NCI-H524 treated with DMSO at 0.1 percent for 48 hours (cell line): ENCODE data around the gene TADA2B.

Experiments used
- DNase-seq: peaks from one replicate; lab custom pipeline; 2025; lab: John Stamatoyannopoulos, UW

TADA2B gene

DNA sequence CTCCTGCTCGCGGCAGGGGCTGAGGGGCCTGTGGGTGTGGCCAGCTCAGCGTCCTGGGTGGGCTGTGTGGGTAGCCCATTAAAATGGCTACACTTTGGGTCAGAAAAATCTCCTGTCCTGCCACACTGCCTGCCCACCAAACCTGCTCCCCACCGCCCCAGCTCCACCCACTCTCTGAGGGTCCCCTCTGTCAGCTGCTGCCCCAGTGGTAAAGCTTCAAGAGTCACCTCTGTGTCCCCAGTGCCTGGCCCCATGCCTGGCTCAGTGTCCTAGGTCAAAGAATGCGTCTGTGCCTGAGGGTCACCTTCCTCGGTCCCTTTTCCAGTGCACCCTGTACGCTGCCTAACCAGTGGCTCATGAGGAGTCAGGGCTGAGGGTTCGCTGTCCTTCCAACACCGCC, 24.9 kb upstream of the TADA2B start:
- DNase-seq, result no peak

DNA sequence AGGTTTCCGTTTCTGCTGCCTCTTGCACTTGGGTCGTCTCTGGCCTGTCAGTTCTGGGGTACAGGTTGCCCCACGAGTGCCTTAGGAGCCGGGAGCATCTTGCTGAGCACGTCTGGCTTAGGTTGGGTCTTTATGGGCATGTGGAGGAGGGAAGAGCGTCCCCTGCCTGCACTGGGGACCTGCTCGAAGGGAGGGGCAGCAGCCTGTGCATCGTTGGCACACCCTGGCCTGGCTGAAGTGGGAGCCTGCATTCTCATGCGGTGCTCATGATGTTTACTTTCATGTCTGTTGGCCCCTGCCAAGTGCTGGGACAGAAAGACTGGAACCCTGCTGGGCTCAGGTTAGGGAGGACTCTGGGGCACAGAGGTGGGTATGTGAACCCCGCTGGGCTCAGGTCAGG, 23.8 kb upstream of the TADA2B start:
- DNase-seq, result no peak

DNA sequence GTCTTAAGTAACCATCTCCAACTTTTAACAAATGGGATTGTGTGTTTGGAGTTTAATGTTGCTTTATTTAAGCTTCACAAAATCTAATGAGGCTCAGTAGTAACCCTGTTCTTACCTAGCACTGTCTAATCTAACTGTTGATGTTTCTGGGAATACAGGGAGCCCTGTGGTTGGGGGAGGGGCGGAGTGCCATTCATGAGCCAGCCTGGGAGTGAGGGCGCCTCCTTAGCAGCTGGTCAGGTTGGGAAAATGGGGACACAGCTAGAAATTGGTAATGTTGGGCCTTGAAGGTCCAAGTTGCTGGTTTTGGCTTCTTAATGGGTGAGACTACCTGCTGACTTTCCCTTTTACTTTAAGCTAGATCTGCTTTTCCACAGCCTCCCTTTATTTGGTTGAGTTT, 22.9 kb upstream of the TADA2B start:
- DNase-seq, result no peak

DNA sequence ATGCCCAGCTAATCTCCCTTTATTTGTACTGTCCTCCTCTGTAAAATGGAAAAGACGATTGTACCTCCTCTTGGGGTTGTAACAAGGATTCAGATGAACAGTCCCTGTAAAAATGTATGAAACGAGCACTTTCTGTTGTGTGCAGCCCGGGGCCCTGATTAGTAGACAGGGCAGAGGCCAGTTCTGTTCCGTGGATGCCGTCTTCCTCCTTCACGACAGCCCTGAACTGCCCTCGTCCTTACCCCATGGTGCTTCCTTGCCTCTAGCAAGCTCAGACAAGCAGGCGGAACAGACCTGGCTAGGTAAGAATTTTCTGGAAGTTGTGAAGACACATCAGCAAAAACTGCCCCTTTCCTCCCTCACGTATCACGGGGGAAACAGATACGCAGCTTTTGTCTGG, 22.3 kb upstream of the TADA2B start:
- no peak for DNase-seq

DNA sequence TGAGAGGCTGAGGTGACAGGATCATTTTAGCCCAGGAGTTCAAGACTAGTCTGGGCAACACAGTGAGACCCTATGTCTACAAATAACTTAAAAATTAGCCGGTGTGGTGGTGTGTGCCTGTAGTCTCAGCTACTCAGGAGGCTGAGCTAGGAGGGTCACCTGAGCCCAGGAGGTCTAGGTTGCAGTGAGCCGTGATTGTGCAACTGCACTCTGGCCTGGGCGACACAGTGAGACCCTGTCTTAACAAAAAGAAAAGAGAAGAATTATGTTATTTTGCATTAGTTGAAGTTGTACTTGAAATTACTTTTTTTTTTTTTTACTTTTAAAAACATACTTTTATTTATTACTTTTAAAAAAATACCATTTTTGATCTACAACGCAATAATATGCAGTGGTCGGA, 21.8 kb upstream of the TADA2B start:
- DNase-seq, result no peak

DNA sequence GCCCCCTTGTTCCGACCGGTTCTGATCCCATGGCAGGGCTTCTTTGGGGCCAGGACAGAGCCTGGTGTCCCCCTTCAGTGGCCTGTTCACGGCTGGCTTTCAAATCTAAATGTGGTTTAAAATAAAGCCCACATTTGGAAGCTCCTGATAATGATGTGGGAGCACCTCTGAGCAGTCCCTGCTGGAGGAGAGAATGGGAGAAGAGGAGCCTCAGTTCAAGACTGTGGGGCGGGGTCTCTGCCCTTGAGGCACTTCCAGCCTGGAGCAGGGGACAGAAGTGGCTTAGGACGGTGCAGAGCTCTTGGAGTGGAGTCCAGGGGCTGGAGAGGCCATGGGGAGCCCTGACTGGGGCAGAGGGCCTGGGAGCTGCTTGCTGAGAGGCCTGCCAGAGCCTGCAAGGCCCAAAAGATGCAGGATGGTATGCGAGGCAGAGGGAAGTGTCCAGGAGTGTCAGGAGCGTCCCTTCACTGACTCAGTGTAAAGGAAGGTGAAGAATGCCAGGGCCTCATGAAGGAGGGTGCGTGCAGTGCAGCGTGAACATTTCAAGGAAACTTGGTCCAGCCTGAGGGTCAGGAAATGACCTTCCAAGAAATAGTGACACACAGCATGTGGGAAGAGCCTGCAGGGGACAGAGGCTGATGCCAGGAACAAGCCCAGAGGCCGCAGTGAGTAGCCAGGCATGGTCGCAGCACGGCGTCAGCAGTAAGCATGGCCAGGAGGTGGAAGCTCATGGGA, 21.1 kb upstream of the TADA2B start:
- DNase-seq, result no peak

DNA sequence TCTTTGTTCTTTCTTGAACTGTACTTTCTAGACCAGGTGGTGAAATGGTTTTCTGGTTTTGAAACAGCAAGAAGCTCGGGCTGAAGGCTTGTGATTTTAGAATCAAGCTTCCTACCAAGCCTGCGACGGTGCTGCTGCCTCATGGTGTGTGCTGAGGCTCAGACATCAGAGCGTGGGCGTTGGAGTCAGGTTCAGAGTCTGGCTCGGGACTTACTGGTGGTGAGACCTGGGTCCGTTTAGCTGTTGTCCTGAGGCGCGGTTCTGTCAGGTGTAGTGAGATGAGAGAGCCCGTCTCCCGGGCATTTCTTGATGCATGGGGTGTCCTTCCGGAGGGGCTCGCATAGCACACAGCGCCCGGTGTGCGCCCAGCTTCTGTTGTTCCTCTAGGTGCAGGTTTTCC, 19.7 kb upstream of the TADA2B start:
- DNase-seq, result no peak

DNA sequence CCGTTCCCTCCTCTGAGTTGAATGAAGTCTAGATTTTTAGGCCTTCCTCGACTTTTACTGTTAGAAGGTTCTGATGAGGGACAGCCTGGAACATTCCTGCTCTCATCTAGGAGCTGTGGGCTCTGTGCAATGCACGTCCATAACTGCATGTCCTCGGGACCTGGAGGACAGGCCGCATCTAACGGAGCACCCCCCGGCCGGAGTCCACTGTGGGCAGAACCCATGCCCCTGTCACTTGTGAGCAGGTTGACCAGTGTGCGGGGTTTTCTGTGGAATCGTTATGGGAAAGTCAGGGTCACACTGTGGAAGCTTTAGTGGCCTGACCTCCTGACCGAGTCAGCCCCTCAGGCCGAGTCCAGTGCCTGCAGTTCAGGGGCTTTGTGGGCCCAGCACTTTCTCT, 19.3 kb upstream of the TADA2B start:
- no peak for DNase-seq

DNA sequence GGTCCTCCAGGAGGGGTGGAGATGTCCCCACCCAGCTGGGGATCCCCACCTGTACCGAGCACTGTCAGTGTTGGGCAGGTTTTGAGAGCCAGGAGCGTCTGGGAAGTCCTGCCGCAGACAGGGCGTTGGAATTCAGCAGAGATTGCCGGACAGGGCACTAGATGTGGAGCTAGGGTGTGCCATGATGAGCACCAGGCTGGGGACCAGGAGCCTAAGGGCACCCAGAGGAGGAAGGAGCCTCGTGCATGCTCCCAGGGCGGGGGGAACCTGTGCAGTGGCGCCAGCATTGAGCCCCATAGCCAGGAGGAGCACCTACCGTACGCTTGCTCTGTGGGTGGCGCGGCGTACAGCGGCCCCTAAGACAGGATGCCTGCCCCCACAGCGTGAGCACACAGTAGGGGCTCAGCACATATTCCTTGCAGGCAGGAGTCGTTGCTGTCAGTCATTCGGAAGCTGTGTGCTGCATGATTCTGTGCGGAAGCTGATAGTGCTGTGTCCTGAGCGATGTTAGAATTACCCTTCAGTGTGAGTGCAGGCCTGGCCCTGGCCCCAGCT, 18.8 kb upstream of the TADA2B start:
- DNase-seq, result no peak

DNA sequence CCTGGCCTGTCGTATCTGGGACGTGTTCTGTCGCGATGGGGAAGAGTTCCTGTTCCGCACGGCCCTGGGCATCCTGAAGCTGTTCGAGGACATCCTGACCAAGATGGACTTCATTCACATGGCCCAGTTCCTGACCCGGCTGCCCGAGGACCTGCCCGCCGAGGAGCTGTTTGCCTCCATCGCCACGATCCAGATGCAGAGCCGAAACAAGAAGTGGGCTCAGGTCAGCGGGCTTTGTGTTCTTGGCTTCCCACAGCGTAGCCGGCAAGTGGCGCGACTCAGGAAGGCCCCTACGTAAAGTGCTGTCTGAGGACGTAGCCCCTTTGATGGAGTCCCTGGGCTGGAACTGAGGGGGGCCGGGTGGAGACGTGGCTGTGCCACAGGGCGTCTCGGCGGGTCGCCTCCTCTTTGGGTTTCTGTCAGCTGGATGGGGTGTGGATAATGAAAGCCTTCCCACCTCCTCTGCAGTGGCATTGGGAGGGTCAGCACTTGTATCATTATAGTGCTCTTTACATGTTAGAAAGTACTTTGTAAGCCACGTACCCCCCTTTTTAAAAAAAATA, 18.1 kb upstream of the TADA2B start:
- DNase-seq, result no peak

DNA sequence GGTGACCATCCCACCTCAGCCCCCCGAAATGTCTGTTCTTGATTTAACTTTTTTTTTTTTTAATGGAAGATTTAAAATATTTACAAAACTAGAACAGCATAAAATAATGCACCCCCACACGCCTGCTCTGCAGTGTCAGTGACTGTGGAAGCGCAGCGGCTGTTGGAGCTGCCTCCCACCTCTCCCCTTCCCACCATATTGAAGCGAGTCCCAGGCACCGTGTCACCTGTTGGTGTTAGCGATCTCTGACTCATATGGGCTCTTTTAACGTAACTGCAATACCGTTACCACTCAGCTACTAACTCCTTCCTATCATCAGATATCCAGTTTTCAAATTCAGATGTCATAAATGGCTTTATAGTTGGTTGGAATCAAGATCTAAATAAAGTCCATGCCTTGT, 17.1 kb upstream of the TADA2B start:
- DNase-seq, result no peak

DNA sequence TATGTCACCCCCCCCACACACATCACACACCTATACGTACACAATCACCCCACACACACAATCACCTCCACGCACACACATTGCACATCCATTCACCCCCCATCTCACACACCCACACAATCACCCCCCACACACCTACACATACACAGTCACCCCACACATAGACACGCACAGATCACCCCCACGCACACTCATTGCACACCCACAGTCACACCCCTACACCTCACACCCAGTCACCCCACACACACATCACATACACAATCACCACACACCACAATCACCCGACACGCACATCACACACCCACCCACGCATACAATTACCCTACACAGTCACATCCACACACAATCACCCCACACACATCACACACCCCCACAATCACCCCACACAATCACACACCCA, 15.9 kb upstream of the TADA2B start:
- no peak for DNase-seq

DNA sequence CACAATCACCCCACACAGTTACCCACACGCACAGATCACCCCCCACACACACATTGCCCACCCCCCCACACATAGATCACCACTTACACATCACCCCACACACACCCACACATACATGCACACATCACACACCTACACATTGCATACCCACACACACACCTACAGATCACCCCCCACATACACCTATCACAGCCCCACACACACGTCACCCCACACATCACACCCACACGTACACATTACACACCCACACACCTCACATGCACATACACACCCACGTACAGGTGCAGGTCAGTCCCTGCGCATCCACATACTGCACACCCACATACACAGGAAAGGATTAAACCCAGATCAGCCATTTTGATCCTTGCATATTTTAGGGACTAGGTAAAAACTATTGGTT, 15.3 kb upstream of the TADA2B start:
- no peak for DNase-seq

DNA sequence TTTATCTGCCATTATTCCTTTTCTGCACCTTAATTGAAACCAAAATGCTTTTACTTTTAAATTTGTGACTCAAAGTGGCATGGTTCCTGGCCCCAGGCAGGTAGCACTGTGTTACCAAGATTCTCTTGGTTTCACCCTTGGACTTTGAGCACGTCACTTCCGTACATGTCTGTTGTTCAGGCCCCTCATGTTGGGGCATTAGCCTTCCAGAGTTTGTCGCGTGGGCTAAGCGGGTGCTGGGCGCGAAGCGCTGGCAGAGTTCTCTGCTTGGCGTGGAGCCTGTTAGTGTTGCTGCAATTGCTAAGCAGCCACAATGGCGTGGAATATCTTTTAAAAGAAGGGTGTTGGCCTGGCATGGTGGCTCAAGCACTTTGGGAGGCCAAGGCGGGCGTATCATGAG, 14.0 kb upstream of the TADA2B start:
- DNase-seq, result no peak

DNA sequence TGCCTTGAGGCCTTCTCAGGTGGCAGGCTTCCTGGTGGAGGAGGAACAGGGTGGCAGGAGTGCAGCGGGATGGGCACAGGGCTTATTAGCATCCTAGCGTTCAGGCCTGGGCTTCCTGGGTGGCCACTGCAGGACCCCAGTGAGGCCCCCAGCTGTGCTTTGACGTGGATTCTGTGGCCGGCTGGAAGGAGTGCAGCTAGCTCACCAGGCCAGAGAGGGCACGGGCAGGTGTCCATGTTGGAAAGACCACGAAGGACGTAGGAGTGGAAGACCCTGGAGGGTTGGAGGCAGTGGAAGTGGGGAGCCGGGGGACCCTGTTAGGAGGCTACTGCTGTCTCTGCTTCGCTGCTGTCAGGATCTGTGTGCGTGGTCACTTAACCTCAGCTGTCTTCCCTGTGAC, 13.3 kb upstream of the TADA2B start:
- no peak for DNase-seq

DNA sequence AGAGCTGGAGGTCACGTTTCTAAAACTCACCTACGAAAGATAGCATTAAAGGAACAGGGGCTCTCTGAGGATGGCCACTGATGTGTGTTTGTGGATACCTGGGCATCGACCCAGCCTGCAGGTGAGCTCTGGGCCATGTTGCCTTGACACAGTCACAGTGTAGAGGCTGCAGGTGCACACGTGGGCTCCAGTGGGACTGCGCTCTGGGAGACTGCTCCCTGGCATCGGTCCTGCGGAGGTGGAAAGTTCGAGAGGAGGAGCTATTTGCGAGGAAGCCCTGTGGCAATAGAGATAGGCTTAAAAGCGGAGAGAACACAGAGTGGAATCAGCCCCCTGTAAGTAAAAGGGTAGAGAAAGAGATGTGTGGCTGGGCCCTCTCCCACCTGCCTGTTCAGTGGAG, 12.3 kb upstream of the TADA2B start:
- DNase-seq, result no peak

DNA sequence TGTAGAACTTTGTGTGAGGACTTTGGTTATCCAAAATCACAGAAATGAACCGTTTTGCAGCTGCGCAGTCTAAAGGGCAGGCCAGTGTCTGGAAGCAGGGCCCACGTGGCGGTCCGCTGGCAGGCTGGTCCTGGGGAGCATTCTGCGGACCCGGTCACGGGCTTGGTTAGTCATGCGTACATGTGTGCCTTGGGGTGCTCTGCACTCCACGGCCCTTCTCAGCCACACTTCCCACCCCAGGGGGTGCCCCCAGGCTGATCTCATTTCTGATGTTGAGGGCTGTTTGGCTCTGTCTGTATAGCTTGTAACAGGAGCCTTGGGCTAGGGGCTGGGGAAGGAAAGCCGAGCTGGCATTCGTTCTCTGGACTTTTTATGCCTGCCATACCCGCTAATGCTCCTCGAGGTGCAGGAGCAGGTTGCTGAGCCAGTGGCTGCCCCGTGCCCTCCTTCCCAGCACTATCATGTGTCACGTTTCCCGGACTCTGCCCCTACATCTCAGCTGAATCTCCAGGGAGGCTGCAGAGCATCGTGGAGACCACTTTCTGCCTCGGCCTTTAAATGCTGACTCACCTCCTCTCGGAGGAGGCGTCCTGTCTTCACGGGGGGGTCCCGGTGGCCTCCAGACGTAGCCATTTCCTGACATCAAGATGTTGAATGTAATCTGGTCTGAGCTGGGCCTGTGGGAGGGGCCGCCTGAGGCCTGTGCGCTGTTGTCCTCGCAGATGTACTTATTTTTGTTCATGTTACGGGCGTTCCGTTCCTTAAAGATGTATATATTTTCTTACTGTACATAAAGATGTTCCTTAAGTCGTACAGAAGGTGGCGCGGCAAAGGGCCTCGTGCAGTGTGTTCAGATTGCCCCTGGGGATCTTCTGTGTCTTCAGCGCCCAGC, 11.4 kb upstream of the TADA2B start:
- DNase-seq, result no peak

DNA sequence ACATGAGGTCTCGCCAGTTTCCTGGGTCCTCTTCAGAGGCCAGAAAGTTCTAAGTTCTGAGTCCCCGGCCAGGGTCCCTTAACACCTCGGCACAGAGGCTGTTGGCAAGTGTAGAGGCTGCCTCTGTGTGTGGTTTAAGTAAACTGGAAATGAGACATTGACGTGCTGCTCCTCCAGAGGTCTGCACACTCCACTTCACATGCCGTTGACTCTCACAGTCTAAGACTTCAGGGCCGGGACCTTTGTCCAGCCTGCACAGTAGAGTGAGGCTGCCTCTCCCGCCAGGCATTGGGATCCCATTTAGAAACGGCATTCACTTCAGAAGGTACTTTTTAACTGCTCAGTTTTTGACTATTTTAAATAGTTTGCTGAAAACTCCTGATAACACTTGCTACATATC, 10.6 kb upstream of the TADA2B start:
- no peak for DNase-seq

DNA sequence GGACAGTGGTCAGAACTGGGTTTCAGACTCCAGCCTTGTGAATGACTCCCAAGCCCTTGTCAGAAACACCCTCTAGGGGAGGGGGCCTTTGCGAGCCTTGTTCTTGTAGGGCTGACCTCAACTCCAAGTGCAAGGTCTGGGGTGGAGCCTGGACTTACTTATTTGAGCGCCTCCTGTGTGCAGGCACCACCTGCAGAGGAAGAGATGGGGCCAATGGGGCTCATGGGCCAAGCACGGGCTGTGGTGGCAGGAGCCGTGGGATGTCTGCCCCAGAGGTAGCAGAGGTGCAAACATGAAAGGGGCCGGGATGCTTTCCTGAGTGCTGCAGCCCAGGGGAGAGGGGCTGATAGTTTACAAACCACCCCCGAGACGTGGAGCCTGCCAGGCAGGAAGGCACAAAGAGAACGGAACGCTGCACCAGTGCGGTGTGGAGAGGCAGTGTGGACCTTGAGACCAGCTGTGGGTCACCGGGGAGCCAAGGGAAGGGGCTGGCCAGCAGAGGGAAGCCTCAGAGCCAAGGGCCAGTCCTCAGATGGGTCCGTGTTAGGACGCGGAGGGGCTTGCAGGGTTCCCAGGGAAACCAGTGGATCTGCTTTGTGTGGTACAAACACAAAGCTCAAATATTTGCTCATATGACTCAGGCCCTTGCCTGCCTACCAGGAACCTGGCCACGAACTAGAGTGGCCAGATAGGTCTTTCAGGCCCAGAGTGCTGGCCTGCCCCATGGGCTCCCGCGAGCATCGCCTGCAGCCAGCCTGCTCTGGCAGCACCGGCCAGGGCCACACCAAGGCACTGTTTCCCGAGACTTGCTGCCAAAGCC, 8.7 kb upstream of the TADA2B start:
- DNase-seq, result no peak

DNA sequence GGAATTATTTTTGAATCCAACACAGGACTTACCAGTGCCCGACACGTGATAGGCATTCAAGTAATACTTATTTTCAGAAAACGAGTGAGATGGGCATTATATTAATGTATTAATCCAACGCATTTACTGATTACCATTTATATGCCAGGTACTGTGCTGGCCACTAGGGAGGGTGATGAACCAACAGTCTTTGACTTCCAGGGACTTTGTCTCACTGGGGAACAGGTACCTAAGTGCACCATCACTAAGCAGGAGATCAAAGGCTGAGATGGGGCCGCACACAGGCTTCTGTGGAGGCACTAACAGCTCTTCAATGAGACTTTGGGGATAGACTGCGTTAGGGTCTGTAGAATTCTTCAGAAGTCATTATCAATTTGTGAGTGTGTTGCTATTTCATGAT, 5.7 kb upstream of the TADA2B start:
- no peak for DNase-seq

DNA sequence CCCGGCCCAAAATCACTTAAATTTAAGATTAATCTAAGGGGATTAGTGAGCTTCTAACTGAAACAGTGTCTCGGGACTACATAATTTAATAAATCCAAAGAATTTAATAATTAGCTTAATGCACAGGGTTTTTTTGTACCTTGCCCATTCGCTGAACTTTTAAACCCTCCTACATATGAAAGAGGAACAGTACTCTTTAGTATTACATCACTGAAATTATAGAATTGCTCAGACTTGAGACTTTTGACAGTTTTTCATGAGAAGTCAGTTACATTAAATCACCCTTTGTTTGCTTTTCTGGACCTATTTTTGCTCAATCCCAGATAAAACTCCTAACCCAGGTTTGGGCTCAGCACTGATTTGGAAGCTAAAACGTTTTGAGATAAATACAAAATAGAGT, 2.4 kb upstream of the TADA2B start:
- DNase-seq, result no peak

DNA sequence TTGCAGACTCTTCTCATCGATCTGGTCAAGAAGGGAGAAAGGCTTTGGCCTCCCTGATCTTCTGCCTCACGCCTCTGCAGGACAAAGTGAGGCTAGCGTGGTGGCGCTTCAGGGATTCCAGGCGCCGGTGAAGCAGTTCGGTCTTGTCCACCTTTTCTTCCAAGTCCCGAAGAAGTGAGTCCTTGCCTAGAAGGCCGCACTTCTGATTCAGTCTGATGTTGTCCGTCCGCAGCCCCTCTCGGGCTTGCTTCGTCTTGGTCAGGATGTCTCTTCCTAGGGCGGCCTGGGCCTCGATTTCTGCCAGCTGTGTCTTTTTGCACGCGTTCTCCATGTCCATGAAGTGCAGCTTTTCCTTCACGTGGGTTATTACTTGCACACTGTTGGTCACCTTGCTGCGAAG, 1.9 kb upstream of the TADA2B start:
- DNase-seq, result no peak
